Measurements from ENCODE around the gene PPM1D.

DNA sequence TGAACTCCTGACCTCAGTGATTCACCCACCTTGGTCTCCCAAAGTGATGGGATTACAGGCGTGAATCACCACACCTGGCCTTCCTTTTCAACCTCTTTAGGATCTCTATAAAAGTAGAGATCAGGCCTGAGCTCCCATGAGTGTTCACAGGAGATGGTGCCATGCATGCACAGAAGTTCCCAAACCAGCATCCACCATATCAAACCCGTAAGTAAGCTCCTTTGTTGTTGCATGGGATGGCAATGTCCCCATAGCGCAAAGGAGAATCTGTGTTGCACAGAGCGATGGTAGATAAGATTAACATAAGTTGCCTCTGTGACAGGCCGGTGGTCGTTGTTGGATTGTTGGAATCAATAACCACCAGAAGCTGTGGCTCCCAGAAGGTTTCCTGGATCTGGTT is 34.8 kb upstream of the PPM1D start:
- TF ChIP-seq CTCF (IDR thresholded peaks at IDR 0.05) (no peak), EZH2 (IDR thresholded peaks at IDR 0.05; ENCODE audit: borderline replicate concordance, insufficient read depth, low read depth, low read length, poor library complexity, severe bottlenecking) (no peak)
